Stimulated activated CD4-positive, alpha-beta T cell treated with anti-CD3 and anti-CD28 coated beads, Interleukin-2, amount 100 ng/mL, for 48 hours (primary cell): ENCODE measurements around the gene ZNF878.

Experiments
- DNase-seq, 2 donors: peaks; one replicate each; pipeline ENCODE4 v3.0.0-alpha.2; 2020

Gene ZNF878

GRCh38 chr19:12034620-12035019 is 18.1 kb downstream of the ZNF878 start:
- DNase-seq = no peak

- DNase-seq = no peak
Measured at GRCh38 chr19:12034198-12034597, 18.6 kb downstream of the ZNF878 start.

- DNase-seq = no peak
Measured at GRCh38 chr19:12015753-12016116, 37.0 kb downstream of the ZNF878 start.

GRCh38 chr19:12015015-12015752 is 37.6 kb downstream of the ZNF878 start:
- DNase-seq = no peak

GRCh38 chr19:12000152-12000981 is 52.4 kb downstream of the ZNF878 start:
- DNase-seq = no peak

GRCh38 chr19:11995174-11995573 is 57.6 kb downstream of the ZNF878 start:
- no peak for DNase-seq
